GM18520 (cell line): Measurements from ENCODE around the gene LFNG.
"Not testable (repeated sequence)": the region's sequence is repeated elsewhere in the genome, so short reads cannot be mapped to it uniquely, and the experiment has no call there.

Source experiments
- ATAC-seq: cut with Tn5 transposase; IDR thresholded peaks from one replicate; pipeline ENCODE4 v1.9.1; 2021; ENCODE audit not compliant: unreplicated experiment

LFNG gene

GRCh38 chr7:2528481-2529095 lies 9.0 kb downstream of the LFNG start:
- ATAC-seq, result no peak

- ATAC-seq, result no peak
Measured at GRCh38 chr7:2529161-2530070, 9.8 kb downstream of the LFNG start.

DNA sequence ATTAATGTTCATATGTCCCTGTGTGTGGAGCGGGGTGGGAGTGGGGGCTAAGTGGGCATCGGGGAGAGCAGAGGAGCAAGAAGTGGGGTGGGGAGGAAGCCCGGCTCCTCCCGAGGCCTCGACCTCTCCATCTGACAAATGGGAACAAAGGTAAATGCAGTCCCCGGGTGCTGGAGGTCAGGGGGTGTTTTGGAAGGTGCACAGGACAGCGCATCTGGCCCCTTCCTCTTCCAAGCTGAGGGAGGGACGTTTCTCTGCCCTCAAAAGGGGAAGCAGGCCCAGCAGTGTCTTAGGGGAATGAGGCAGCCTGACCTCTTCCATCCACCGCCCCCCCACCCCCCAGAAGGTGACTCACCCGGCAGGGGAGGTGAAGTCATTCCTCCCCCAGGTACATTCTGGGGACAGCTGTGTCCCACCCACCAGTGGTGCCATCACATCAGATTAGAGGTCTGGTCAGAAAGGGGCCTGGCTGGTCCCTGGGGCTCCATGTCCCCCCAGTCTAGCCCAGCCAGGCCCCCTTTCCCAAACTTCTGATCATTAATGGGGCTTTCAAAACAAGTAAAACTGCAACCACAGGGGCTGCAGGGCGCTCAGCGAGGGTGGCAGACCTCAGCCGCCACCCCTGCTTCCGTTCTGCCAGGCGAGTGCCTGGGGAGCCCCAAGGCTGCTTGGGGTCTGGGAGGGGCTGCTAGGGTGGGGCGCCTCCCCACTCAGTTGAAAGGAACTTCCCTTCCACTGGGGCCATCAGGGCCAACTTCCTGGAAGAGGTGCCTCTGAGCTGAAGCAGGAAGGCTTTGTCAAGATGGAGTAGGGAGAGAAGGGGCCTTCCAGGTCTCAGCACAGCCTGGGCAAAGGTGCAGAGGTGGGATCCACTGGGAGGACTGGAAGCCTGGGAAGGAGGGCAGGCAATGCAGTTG lies 10.8 kb downstream of the LFNG start:
- ATAC-seq, result peak; percentile 37

GRCh38 chr7:2530994-2531795 lies 11.6 kb downstream of the LFNG start:
- ATAC-seq, result not testable (repeated sequence)

- not testable (repeated sequence) for ATAC-seq
Measured at GRCh38 chr7:2531796-2532110, 12.2 kb downstream of the LFNG start.

DNA sequence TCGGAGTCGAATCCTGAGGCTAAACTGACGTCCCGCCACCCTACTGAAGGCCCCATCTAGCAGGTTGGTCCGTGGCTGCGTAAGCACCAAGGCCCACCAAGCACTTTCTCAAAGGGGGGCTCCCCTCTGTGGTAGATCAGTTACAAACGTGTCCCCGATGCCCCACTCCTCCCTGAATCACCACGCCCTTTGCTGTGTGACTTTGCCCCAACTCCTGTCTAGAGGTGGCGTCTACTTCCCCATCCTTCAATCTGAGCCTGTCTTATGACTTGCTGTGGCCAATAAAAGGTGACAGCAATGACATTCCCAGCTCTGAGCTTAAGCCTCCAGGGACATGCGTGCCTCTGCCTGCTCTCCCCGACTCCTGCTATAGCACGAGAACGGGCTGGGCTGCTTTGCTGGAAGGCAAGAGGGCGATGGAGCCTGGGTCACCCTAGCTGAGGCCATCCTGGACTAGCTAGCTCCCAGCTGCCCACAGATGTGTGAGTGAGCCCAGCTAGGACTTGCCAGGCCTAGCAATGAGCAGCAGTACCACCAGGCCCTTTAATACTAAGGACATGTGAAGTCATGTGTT lies 12.7 kb downstream of the LFNG start:
- ATAC-seq, result not testable (repeated sequence)

GRCh38 chr7:2532816-2533215 lies 13.2 kb downstream of the LFNG start:
- ATAC-seq, result not testable (repeated sequence)

- not testable (repeated sequence) for ATAC-seq
Measured at GRCh38 chr7:2533566-2533965, 14.0 kb downstream of the LFNG start.

- not testable (repeated sequence) for ATAC-seq
Measured at GRCh38 chr7:2534214-2534613, 14.6 kb downstream of the LFNG start.

- ATAC-seq, result not testable (repeated sequence)
Measured at GRCh38 chr7:2535872-2536627, 16.5 kb downstream of the LFNG start.

DNA sequence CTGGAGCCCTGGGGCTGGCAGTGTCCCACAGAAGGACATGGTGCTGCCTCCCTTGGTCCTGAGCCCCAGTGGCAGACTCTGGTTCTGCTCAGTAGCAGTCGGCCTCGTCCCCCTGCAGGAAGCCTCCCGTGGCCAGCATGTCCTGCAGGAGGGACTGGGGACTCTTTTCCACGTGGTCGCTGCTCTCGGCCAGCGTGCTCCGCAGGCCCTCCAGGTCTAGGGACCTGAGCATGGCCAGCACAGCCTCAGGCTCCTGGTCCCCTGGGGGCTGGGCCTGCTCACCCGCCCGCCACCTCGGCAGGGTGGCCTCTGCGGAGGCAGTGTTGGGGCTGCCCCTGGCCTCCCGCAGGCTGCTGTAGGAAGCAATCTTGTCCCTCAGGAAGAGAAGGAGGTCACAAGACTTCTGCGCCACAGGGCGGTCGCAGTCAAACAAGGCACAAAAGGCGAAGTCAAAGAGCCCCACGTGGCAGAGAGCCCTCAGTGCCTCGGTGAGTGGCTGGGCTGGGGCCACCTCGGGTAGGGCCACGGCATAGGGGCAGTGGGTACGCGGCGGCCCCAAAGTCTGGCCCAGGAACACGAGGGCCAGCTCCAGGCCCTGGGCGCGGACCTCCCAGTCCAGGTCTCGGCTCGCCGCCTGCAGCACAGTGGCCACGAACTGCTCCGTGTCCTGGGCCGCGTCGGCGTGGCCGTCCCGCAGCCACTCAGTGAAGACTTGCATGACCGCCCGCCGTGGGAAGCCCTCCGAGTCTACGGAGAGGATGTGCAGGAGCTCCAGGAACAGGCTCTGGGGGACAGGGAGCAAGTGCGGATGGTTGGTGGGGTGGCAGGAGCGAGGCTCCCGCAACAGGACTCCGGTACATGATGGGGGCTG lies 18.6 kb downstream of the LFNG start:
- ATAC-seq, result no peak

- no peak for ATAC-seq
Measured at GRCh38 chr7:2539031-2539911, 19.7 kb downstream of the LFNG start.

DNA sequence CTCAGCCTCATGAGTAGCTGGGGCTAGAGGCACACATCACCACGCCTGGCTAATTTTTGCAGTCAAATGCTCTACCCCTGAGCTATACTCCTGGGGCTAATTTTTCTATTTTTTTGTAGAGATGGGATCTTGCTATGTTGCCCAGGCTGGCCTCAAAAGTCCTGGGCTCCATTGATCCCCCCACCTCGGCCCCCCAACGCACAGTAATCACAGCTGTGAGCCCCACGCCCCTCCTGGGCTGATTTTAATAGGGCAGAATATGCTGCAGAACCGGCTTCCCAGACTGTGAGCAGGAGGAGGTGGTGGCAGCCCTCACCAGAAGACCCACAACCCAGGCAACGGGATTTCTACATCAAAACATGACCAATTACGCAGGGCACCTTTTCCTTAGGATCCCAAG lies 20.6 kb downstream of the LFNG start:
- no peak for ATAC-seq

GRCh38 chr7:2540641-2541051 lies 21.1 kb downstream of the LFNG start:
- ATAC-seq, result no peak

DNA sequence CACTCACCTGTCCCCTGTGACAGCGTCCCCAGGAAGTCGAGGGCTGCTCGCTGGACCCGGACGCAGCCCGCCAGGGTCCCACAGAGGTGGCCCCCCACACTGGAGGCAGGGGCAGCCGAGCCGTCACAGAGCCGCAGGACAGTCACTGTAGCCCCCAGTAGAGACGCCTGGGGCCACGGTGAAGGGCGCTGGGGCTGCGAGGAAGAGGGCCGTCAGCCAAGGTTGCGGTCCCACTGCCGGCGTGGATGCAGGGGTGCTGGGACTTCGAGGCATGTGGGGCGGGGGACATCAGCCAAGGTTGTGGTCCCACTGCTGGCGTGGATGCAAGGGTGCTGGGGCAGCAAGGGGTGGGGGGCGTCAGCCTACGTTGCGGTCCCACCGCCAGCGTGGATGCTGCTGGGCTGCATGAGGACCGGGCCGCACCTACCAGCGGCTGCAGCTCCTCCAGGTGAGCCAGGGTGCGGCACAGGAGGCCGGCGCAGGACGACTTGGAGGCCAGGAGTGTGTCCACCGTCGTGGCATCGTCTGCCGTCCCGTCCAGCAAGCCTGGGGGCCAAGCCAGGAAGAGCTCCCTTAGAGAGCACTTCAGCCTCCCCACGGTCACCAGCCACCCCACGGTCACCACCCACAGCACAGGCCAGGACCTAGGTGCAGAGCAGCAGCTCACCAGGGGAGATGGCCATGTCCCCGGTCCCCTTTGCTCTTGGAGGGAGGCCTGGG lies 21.9 kb downstream of the LFNG start:
- no peak for ATAC-seq

DNA sequence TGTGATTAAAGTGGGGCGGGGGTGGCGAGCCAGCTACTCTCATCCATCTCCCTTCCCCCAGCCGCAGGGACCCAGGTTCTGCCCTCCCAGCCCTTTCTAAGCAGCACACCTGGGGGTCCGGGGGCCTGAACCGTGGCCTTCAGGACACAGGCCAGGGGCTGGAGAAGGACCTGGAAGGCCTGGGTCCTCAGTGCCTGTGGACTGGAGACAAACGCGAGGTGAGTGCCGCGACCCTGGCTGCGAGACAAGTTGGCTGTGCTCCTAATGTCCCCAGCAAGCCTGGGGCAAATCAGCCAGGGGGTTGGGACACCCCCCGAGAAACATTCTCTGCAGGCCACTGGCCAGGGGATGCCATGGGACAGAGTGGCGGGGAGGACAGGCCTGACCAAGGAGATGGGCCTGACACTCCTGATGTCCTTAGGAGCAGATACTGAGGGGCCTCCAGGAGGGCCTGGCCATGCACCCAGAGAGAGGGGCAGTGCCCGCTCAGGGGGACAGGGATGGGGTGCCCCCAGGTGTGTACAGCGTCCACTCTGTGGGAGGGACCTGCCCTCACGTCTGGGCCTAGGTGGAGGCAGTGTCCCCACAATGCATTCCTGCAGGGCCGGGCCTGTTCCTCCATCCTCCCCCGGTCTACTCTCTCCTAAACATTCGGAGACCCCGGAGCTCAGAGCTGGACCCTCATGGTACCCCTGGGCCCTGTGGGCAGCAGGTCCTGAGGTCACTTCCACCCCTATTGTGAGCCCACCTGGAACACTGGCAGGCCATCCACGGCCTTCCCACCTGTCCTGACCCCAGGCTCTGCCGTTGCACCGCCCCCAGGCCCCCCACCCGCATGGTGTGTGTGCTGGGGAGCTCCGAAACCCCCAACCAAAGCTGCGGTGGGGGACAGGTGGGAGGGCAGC lies 22.7 kb downstream of the LFNG start:
- no peak for ATAC-seq
